H1 (cell line): ENCODE measurements around the gene NUTM1. TPM values are rescaled to one million over a fixed set of nuclear protein-coding genes. Genes with fewer than 3 reads are reported as not detected.
A peak's percentile ranks its signal among the peaks of the same experiment; 100 is the strongest.

Experiments used
- BACH1 ChIP-seq: IDR thresholded peaks from 2 replicates; pipeline ENCODE4 v1.6.1; 2012; ENCODE audit warnings: low read length, improper control_type of control experiment
- BCL11A ChIP-seq, 2 experiments: IDR thresholded peaks; one replicate each; pipeline ENCODE4 v1.6.1; 2011; ENCODE audit warnings: low read depth in 2 of 2, low read length in 2 of 2, mild to moderate bottlenecking in 2 of 2
- CBX5 ChIP-seq: fragments of 300-800, 300-1000 bp; sonication (generic); IDR thresholded peaks from 2 replicates; pipeline ENCODE4 v1.7.1; 2016; ENCODE audit warnings: antibody characterized with exemption, low read length, low read depth
- CBX8 ChIP-seq: fragments of 300-800, 300-1000 bp; sonication (generic); IDR thresholded peaks from 2 replicates; pipeline ENCODE4 v1.7.1; 2016; ENCODE audit warnings: low read depth, low read length, borderline replicate concordance
- CREB1 ChIP-seq: IDR thresholded peaks from 2 replicates; pipeline ENCODE4 v1.6.1; 2012; ENCODE audit warnings: inconsistent platforms
- EGR1 ChIP-seq: IDR thresholded peaks from 2 replicates; pipeline ENCODE4 v1.6.1; 2011; ENCODE audit warnings: low read depth, low read length, borderline replicate concordance
- FOSL1 ChIP-seq: IDR thresholded peaks from 2 replicates; pipeline ENCODE4 v1.6.1; 2011; ENCODE audit warnings: mild to moderate bottlenecking, low read depth, low read length, moderate library complexity; ENCODE audit not compliant: insufficient read depth
- HDAC2 ChIP-seq, 2 experiments: fragments of 300-600 bp in 1 of 2; sonication (generic) in 1 of 2; IDR thresholded peaks; 2 replicates each; pipeline ENCODE4 v1.6.1; 2011 to 2012; ENCODE audit warnings: low read depth in 2 of 2, low read length in 2 of 2, mild to moderate bottlenecking in 2 of 2, moderate library complexity in 2 of 2, borderline replicate concordance in 1 of 2, inconsistent platforms in 1 of 2
- KDM1A ChIP-seq: fragments of 200-600, 300-600 bp; sonication (generic); IDR thresholded peaks from 2 replicates; pipeline ENCODE4 v1.7.1; 2016; ENCODE audit warnings: mild to moderate bottlenecking, low read length, borderline replicate concordance
- KDM5A ChIP-seq: fragments of 200-600 bp; IDR thresholded peaks from 2 replicates; pipeline ENCODE4 v1.7.1; 2012; ENCODE audit warnings: mild to moderate bottlenecking, low read length, inconsistent platforms, mixed read lengths
- NANOG ChIP-seq: IDR thresholded peaks from 2 replicates; pipeline ENCODE4 v1.6.1; 2011; ENCODE audit warnings: low read length, low read depth, mild to moderate bottlenecking, inconsistent platforms; ENCODE audit not compliant: insufficient read depth, poor library complexity, severe bottlenecking
- NRF1 ChIP-seq: IDR thresholded peaks from 2 replicates; pipeline ENCODE4 v1.6.1; 2011; ENCODE audit warnings: mild to moderate bottlenecking, low read depth, low read length, improper control_type of control experiment
- PHF8 ChIP-seq: fragments of 200-600 bp; sonication (generic); conservative IDR thresholded peaks from 2 replicates; pipeline ENCODE4 v1.7.1; 2012; ENCODE audit warnings: low read depth, mild to moderate bottlenecking, inconsistent platforms, low read length, moderate library complexity
- POLR2A ChIP-seq, 2 experiments: IDR thresholded peaks; 1 replicate in 1 of 2; 2 replicates in 1 of 2; pipeline ENCODE4 v1.6.1; 2011; ENCODE audit warnings: low read depth in 2 of 2, low read length in 2 of 2, mild to moderate bottlenecking in 2 of 2; ENCODE audit errors: control extremely low read depth in 1 of 2
- POLR2AphosphoS5 ChIP-seq: IDR thresholded peaks from 2 replicates; pipeline ENCODE4 v1.6.1; 2011; ENCODE audit warnings: low read depth, low read length
- RBBP5 ChIP-seq: IDR thresholded peaks from 2 replicates; pipeline ENCODE4 v1.7.1; 2012; ENCODE audit warnings: low read depth, mild to moderate bottlenecking, inconsistent platforms, low read length, moderate library complexity, borderline replicate concordance
- RFX5 ChIP-seq: IDR thresholded peaks from 2 replicates; pipeline ENCODE4 v1.6.1; 2011; ENCODE audit warnings: low read depth, low read length, improper control_type of control experiment, borderline replicate concordance
- RNF2 ChIP-seq: fragments of 200-900, 300-1000 bp; sonication (generic); IDR thresholded peaks from 2 replicates; pipeline ENCODE4 v1.7.1; 2016; ENCODE audit warnings: borderline replicate concordance, low read depth, mild to moderate bottlenecking, antibody characterized with exemption, low read length; ENCODE audit not compliant: poor library complexity, severe bottlenecking; ENCODE audit errors: missing control alignments
- SIN3A ChIP-seq, 2 experiments: IDR thresholded peaks in 1 of 2; conservative IDR thresholded peaks in 1 of 2; 2 replicates each; pipeline ENCODE4 v1.6.1; 2011 to 2012; ENCODE audit warnings: low read length in 2 of 2, improper control_type of control experiment in 1 of 2, low read depth in 1 of 2, mild to moderate bottlenecking in 1 of 2
- SIRT6 ChIP-seq: IDR thresholded peaks from one replicate; pipeline ENCODE4 v1.7.1; 2012; ENCODE audit warnings: low read length, inconsistent platforms
- SIX5 ChIP-seq: IDR thresholded peaks from 2 replicates; pipeline ENCODE4 v1.6.1; 2011; ENCODE audit warnings: mild to moderate bottlenecking, low read depth, low read length
- SRF ChIP-seq: IDR thresholded peaks from 2 replicates; pipeline ENCODE4 v1.6.1; 2011; ENCODE audit warnings: mild to moderate bottlenecking, low read depth, low read length, moderate library complexity
- SUZ12 ChIP-seq: fragments of 200-600 bp; sonication (generic); IDR thresholded peaks from 2 replicates; pipeline ENCODE4 v1.6.1; 2012; ENCODE audit warnings: mild to moderate bottlenecking, inconsistent platforms, low read length, moderate library complexity, mixed read lengths
- TAF1 ChIP-seq: IDR thresholded peaks from 2 replicates; pipeline ENCODE4 v1.6.1; 2011; ENCODE audit warnings: mild to moderate bottlenecking, low read depth, low read length
- TCF12 ChIP-seq: IDR thresholded peaks from 2 replicates; pipeline ENCODE4 v1.6.1; 2011; ENCODE audit warnings: low read depth, mild to moderate bottlenecking, low read length
- polyA plus RNA-seq, 7 experiments: library from polyadenylated mRNA; depleted of rRNA in 3 of 7; stranded (reverse) in 5 of 7; unstranded in 2 of 7; fragments of >200 nt in 5 of 7; fragments of 200-250 nt in 2 of 7; gene quantifications; 1 replicate in 5 of 7; 2 replicates in 1 of 7; 4 replicates in 1 of 7; pipeline versions ENCODE4 v1.2.1 to v1.2.3, GENCODE V29; 2011 to 2013; ENCODE audit warnings: missing spikeins in 2 of 7, mixed read lengths in 2 of 7
- total RNA-seq: library from RNA; stranded (reverse); fragmentation: NEBNext Ultra II Directional; extraction: Animal tissue kit (Norgen Biotek cat#: 25700); gene quantifications from 2 replicates; pipeline ENCODE4 v1.2.1, GENCODE V29; 2021

NUTM1 gene
- total and polyA plus RNA-seq, 2 of the 8 experiments (the other 6 are each of a cell fraction or from before 2014, with no cell fraction given) = 0.39 to 0.60 TPM

DNA sequence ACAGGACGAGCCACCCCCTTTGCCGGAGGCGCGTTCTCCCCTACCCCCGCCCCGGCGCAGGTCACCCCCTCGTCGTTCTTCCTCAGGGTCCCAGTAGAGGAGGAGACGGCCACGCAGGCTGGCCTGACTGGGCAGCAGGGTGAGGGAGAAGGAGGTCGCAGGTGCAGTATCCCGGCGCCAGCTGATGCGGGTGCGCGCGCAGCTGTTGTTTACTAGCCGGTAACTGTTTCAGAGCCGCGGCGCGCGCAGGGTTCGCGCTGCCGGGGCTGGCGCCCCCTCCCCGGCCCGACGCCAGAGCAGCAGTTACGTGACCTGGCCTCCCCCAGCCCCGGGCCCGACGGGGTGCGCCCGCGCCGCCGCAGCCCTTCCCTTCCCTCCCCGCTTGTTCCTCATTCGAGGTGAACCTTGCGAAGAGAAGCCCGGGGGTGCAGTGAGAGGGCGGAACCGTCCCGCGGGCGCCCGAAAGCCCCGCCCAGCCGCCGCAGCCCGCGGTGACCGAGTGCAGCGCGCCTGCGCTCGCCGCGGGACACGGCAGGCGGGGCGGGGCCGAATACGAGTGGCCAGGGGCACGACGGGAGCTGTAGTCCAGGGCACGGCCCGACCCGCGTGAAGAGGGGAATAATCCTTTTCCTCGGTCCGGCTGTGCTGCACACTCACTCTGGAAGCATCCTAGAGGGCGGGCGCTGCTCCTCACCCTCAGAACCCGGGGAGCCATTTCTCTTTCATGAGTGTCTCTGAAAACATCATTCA is 5.4 kb upstream of the NUTM1 start, which contains the start of gene SLC12A6 (continued):
- peak; percentile 51; the same call in 1 of the 2 replicates for TF ChIP-seq SIX5
- no peak for TF ChIP-seq SRF
- peak; percentile 75; the same call in 1 of the 2 replicates for TF ChIP-seq TAF1
- no peak for TF ChIP-seq SIRT6
- TF ChIP-seq CBX8 = no peak
- peak; percentile 46 for TF ChIP-seq POLR2AphosphoS5
- no peak for TF ChIP-seq NANOG
- no peak for TF ChIP-seq RBBP5
- TF ChIP-seq BCL11A (IDR thresholded peaks at IDR 0.05; ENCODE audit: low read depth in 2 of 2, low read length in 2 of 2) = no peak
- TF ChIP-seq RNF2 = no peak
- no peak for TF ChIP-seq CBX5
- TF ChIP-seq TCF12 = peak; percentile 36; the same call in 1 of the 2 replicates
- TF ChIP-seq RFX5 = no peak
- peak; percentile 74; the same call in 1 of the 2 replicates for TF ChIP-seq CREB1
- peak; percentile 75 for TF ChIP-seq PHF8
- no peak for TF ChIP-seq SUZ12
- no peak for TF ChIP-seq KDM5A
- peak; percentile 64 for TF ChIP-seq NRF1
- TF ChIP-seq FOSL1 = no peak
- no peak for TF ChIP-seq EGR1
- no peak for TF ChIP-seq HDAC2 (IDR thresholded peaks at IDR 0.05; ENCODE audit: borderline replicate concordance in 1 of 2, low read depth in 2 of 2, low read length in 2 of 2)
- TF ChIP-seq BACH1 = no peak
- TF ChIP-seq POLR2A (IDR thresholded peaks at IDR 0.05; ENCODE audit: control extremely low read depth in 1 of 2, low read depth in 2 of 2, low read length in 2 of 2) = peak in 1 of 2 experiments; percentile 58; a peak in 2 of 3 replicates
- no peak for TF ChIP-seq KDM1A
- TF ChIP-seq SIN3A (conservative IDR thresholded peaks at IDR 0.05 in 1 of 2, IDR thresholded peaks at IDR 0.05 in 1 of 2; ENCODE audit: low read depth in 1 of 2, low read length in 2 of 2) = peak; percentile 89 to 94; a peak in 3 of 4 replicates
